Activated CD8-positive, alpha-beta memory T cell treated with anti-CD3 and anti-CD28 coated beads for 1 hour (primary cell): ENCODE measurements around the gene WDR37.
"Not testable (repeated sequence)": the region's sequence is repeated elsewhere in the genome, so short reads cannot be mapped to it uniquely, and the experiment has no call there.

ENCODE experiments used
- DNase-seq, 2 donors: peaks; one replicate each; pipeline ENCODE4 v3.0.0-alpha.2; 2020; ENCODE audit warnings: low read depth in 1 of 2; ENCODE audit errors: extremely low read depth in 1 of 2

WDR37 gene

DNA sequence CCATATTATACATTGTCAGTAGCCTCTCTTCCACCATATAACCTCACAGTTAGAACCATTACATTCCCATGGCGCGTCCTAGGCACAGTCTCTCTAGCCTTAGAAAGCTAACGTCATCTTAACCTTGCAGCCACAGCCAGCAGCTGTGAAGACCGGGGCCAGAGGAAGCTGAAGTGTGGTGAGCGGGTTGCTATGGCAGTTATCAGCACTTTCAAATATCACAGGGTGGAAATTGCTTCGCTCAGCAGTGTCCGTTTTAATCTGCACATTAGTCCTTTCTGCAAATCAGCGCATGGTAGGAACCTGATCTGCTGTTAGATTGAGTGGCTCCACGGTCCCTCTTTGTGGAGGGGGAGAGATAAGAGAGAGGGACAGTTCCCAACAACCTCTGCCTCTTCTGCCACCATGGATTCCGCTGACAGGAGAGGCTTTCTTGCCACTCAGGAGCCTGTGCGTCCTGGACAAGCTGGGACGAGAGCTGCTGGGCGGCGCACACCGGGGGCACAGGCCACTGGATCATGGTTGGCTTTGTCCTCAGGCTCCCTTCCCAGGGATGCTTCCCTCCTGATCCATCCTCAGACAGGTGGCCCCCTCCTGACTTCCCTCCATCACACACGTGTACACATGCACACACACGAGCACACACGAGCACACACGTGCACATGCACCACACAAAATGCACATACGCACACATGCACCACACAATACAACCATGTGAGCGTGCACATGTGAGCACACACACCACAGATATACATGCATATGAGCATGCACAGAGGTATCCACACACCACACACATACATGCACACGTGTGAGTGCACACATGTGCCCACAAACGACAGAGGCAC lies 93.8 kb downstream of the WDR37 start:
- DNase-seq = no peak

DNA sequence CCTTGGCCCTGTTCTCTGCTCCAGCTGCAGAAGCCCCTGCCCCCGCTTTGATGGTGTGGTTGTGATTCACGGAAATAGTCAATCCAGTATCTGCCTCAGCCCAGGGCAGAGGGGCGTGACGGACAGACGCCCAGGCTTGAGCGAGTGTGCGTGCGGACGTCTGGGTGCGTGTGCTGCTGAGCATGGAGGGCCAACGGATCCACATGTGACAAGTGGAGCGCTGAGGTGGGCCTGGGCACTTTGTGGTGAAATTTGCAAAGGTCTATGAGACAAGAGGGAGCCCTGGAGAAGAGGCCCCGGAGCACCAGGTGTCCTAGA lies 94.4 kb downstream of the WDR37 start:
- DNase-seq = no peak

DNA sequence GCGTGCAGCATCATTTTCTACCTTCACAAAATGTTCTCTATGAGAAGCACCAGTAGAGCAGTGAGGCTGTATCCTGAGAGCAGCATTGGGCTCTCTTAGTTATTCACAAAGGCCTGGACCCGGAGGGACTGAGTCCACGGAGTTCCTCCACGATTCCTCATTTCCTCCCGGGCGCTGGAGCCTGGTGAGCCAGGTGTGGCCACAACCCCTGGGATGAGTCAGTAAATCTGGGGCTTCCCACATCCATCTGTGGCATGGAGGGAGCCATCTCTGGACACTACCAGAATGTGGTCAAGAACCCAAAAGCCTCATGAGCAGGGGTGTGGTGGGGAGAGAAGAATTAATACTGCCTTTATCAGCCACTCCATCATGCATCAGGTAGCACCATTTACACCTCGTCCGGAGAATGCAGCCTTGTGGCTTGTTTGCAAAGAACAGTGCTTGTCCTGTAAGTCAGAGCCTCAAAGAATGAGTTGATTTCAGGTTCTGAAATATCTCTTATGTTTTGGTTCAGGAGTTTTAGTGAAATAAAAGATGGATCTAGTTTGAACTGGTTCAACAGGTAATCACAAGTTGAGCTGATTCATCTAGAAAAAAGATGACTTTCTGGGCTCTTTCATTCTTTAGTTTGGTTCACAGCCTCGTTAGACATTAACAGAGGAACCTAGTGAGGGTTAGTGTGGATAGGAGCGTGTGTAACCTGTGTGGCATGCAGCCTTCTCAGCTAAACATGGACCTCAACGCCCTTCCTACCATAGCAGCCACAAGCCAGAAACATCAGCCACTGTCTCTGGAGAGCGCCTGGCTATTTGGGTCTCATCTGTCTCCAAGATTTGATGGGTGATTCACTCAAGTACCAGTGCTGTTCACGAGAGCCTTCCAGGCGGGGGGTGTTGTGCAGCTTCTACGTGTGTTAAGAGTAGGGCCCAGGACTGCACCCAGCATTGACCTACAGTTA lies 95.2 kb downstream of the WDR37 start:
- no peak for DNase-seq

DNA sequence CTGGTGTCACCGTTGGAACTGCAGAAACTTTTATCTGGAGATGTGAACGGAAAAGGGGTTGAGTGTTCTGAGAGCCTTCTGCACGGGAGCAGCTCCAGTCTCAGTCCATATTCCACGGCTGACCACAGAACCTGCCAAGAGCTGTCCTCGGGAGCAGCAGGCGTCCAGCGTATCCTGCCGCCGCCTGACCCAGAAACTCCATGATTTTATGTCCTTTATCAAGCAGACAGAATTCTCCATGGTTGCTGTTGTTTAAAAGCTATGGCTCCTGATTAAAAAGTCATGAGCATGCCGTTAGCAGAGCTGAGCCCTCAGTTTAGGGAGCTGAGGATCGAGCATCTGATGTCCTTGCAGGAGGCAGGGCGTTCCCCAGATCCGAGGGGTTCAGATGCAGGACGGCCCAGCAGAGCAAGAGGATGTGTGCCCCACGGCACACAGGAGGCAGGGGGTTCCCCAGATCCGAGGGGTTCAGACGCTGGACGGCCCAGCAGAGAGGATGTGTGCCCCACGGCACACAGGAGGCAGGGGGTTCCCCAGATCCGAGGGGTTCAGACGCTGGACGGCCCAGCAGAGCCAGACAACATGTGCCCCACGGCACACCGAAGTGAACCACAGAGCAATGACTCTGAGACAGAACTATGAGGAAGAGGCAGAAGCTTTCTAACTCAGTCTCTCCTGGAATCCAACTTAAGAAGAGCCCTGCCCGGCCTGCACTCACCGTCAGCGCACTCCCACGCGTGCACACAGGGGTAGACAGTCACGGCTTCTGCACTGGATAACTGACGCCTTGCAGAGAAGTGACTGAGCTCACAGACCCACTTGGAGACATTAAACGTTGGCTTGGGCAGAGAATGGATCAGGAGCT lies 96.4 kb downstream of the WDR37 start:
- no peak for DNase-seq

DNA sequence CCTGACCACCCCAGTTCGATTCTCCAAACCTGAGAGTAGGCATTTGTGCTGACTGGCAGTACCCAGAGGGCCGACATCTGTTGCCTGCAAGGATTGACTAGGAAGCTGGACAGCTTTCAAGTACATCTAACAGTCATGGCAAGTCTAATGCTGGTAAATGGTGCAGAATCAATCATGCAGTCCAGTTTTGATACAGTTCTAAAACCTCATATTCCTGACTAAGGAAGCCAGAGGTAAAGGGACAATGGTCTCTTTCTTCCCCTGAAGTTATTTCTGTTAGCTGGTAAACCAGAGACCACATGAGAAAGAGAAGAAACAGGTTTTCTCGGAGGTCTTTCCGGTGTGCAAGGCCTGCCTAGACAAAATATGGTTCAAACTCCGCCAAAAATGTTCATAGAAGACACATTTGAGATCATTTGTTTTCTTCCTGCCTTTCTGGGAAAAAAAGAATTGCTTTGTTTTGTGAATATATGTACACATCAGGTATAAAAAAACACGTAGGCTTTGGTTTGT lies 97.1 kb downstream of the WDR37 start:
- no peak for DNase-seq

DNA sequence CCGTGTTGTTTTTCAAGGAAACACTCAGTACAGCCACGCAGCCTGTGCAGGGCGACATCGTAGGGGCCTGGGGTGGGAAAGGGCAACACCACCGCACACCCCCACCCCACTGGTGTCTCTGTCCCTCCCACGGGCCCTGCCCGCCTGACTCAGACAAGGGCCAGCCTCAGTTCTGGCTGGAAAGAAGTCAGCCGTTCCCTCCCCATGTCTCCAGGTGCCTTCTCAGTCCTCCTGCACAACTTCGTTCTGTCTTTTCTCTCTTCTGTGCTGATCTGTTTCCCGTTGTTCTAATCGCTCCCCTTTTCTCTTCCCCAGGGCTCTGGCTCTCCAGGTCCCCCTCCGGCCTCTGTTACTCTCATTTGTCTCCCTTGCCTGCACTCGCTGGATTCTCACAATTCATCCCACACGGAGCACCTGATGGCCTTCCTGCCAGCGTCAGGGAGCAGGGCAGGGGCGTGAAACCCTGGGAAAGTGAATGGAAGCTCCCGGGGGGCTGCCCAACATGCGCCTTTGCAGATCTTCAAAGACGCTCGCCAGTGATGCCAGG lies 97.7 kb downstream of the WDR37 start:
- no peak for DNase-seq

DNA sequence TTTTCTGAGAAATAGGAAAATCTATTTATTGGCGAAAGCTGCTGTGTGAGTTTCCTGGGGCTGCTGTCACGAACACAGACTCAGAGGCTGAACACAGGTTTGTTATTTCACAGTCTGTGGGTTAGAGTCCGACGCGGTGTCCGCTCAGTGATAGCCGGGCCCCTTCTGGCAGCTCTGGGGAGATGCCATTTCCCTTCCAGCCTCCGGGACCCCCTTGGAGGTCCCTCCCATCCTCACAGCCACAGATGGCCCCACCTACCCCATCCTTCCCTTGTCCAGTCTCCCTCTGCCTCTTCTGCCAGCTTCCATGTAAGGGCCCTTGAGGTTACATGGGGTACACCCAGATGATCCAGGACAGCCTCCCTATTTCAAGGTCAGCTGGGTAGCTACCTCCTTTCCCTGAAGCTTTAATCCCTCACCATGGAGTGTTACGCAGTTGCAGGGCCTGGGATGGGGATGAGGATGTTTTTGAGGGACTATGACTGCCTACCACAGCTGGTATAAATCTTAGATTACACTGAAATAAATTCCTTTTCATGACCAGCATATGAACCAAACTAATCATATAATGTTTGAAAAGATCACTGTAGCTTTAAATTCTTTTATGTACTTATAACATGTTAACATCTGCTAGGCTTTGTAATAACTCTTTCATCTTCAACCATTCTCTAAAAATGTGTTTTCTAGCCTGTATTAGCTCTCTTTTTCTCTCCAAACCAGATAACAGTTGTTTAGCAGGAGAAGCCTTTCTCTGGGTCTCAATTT lies 98.5 kb downstream of the WDR37 start:
- no peak for DNase-seq

DNA sequence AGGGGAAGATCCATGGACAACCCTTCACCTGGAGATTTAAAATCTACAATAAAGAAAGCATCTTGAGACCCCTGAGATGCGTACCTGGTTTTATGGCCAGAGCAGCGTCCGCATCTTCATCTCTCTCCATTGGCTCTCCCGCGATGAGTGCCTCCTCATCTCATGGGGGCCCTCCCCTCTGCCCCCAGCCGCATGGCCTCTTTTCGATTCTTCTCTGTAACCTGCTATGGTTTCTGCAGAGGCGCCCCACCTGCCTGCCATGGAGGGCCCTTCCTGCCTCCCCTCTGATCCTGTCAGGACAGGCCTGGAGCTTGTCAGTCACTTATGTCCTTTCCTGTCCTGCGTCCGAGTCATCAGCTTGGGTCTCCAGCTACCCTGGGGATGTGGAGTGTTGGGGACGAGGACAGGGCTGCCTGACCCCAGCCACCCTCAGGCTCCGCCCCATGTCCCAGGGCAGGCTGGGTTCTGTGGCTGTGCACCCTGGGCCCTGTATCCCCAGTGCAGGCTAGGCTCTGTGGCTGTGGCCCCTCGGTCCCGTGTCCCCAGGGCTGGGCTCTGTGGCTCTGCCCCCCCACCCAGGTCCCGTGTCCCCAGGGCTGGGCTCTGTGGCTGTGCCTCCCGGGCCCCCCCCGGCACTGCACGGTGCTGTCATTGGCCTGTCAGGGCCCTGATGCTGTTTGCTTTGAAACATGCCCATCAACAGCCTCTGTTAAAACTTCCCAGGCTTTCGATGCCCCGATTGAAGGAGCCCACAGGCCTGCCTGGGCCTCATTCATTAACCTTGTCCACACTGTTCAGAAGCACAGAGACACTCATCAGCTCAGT lies 99.8 kb downstream of the WDR37 start:
- no peak for DNase-seq

DNA sequence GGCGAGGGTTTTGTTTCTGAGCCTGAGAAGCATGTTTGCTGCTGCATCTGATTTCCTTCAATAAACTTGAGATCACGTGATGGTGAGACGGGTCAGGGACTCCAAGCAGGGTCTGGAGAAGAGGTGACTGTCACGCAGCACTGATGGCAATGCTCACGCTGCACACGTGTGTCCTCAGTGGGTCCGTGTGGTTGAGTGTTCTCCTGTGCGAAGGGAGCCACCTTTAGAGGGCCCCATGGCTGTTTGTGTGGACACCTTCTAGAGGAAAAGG lies 100.4 kb downstream of the WDR37 start:
- DNase-seq = no peak

DNA sequence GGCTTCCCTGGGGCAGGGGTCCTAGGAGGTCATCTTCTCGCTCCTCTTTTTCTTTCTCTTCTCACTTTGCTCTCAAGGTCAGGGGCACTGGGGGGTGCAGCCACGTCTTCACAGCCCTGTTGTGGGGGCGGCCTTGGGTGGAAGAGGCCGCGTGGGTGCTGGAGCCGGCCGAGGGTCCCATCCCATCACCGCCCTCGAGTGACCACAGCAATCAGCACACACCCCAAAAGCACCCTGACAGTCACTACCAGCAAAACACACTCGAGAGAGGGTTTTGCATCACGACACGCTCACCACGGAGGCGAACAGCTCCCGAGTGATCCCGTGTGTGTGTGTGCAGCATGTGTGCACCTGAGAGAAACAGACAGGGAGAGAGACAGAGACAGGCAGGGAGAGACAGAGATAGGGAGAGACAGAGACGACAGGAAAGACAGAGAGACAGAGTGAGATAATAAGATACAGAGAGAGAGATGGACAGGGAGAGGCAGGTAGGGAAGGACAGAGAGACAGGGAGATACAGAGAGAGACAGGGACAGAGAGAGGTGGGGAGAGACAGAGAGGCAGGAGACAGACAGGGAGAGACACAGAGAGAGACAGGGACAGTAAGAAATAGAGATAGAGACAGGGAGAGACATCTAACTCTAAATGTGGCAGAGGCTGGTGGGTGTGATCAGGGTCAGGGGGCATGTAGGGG lies 100.9 kb downstream of the WDR37 start:
- DNase-seq = no peak

DNA sequence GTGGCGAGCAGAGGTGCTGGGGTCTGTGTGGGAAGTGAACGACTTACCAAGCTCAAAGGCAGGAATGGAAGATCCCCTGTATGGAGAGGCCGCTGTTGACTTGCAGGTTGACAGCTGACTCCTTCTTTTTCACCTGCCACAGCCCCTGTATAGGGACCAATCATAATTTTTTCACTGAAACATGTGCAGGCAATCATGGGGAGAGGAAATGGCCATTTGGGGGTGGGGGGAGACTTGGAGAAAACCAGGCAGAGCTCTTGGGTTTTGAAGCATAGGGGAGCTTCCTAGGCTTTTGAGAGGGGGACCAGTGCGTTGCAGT lies 101.4 kb downstream of the WDR37 start:
- DNase-seq = no peak

DNA sequence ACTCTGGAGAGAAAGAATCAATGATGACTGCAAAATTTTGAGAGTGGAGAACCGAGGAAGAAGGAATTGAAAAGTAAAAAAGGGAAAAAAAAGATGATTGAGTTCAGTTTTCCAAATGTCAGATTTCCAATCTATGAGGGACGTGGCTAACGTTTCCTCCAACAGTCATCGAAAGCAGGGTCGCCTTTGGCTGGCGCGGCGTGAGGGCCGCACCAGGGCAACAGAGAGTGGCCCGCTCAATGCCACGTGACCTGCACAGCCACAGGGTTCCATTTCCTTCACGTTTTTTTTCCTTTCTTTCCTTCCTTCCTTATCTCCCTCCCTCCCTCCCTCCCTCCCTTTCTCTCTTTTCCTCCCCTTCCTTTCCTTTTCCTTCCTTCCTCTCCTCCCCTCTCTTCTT lies 101.9 kb downstream of the WDR37 start:
- no peak for DNase-seq

DNA sequence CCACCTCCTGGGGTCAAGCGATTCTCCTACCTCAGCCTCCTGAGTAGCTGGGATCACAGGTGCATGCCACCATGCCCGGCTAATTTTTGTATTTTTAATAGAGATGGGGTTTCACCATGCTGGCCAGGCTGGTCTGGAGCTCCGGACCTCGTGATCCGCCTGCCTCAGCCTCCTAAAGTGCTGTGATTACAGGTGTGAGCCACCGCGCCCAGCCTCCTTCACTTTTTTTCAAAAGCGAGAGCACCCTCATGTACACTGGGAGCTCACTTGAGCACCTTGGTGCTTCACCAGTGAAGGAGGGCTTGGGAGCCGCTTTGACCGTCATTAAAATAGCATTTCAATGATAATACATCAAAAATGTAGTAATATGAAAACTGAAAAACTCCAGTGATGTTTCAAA lies 102.4 kb downstream of the WDR37 start:
- not testable (repeated sequence) for DNase-seq

DNA sequence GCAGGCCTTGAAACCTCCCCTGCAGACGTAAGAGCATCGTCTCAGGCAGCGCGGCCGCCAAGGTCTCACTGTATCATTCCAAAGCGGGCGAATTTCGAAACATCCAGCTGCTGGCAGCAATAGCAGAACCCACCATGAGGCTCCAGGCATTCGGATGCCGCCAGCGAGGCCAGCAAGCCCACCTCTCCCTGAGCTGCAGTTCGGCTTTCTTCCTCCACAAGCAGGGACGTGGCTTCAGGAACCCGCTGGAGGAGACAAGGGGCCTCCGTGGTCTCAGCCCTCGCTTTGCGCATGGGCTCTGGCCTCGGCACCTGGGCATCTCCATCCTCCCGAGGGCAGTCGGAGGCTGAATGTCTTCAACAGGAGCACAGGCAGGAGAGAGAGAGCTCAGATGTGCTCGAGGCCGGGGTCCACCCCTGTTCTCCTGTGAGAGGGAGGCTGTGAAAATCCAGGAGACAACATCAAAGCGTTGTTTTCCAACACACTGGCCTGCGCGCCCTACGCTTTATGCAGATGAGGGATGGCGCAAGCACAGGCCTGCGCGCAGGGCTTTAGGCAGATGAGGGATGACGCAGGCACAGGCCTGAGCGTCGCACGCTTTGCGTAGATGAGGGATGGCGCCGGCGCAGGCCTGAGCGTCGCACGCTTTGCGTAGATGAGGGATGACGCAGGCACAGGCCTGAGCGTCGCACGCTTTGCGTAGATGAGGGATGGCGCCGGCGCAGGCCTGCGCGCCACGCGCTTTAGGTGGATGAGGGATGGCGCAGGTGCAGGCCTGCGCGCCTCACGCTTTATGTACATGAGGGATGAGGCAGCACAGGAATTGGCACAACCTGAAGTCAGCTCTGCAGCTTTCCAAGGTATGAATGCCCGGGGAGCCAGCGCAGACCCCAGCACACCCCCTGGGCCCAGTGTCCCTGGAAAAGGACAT lies 103.2 kb downstream of the WDR37 start:
- DNase-seq = no peak

DNA sequence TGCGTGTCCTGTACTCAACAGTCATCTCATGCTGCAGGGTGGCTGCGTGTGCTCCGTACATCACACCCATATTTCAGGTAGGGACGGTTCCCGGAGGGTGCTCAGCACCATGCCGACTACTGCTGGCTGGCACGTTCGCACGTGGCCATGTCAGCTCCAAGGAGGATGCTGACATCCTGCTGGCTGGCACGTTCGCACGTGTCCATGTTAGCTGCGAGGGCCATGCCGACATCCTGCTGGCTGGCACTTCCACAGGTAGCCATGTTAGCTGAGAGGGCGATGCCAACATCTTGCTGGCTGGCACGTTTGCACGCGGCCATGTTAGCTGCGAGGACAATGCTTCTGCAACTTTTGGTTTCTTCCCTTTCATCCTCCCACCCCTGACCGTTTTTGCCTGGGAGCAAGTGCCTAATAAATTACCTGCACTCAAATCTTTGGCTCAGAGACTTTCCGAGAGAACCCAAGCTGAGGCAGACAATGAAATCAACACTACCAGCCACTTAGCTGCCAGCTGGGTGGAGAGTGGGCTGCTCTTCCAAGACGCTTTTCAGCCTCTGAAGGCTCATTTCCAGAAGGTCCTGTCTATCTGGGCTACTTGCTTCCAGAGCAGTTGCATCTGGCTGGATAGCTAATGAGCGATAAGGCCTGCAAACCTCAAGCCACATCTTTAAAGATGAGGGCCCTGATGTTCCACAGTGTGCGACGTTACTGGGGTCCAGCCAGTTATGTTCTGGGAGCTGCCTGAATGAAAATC lies 104.6 kb downstream of the WDR37 start:
- no peak for DNase-seq

DNA sequence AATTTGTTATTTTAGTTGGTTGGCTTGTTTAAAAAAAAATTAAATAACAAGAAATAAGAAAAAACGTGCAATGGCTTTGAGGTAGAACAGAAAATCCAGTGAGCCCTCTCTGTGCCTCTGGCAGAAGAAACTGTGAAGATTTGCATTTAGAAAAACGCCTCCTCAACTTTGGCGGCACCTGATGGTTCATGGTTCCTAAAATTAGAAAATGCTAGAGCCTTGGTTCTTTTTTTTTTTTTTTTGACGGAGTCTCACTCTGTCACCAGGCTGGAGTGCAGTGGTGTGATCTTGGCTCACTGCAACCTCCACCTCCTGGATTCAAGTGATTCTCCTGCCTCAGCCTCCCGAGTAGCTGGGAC lies 105.1 kb downstream of the WDR37 start:
- not testable (repeated sequence) for DNase-seq
